A549 (cell line): Measurements from ENCODE around the gene MTG1.

Experiments used
- CTCF ChIP-seq: fragments of >200 bp; sonication (Bioruptor Twin); formaldehyde crosslinking; IDR thresholded peaks from 3 replicates; pipeline ENCODE4 v1.5.1; 2016
- HOXA7 ChIP-seq: fragments of 250-450 bp; sonication (Bioruptor Pico); IDR thresholded peaks from 2 replicates; pipeline ENCODE4 v1.5.0; 2020; ENCODE audit warnings: mild to moderate bottlenecking, moderate library complexity
- JUN ChIP-seq, 2 experiments: fragments of >200 bp; sonication (Bioruptor Twin); formaldehyde crosslinking; IDR thresholded peaks; 2 replicates in 1 of 2; 3 replicates in 1 of 2; pipeline ENCODE4 v1.6.1; 2016 to 2017
- KDM1A ChIP-seq: fragments of 200-600 bp; sonication (generic); IDR thresholded peaks from 2 replicates; pipeline ENCODE4 v1.6.1; 2016; ENCODE audit warnings: low read depth, mild to moderate bottlenecking
- MAZ ChIP-seq: fragments of 150-350 bp; IDR thresholded peaks from 2 replicates; pipeline ENCODE4 v1.6.1; 2014; ENCODE audit warnings: antibody characterized with exemption, low read depth, low read length, borderline replicate concordance
- MYC ChIP-seq: IDR thresholded peaks from 2 replicates; pipeline ENCODE4 v1.6.1; 2012; ENCODE audit warnings: mild to moderate bottlenecking, inconsistent platforms, low read length, improper control_type of control experiment, borderline replicate concordance
- NFE2L2 ChIP-seq: fragments of 150-350 bp; conservative IDR thresholded peaks from 2 replicates; pipeline ENCODE4 v1.6.1; 2014; ENCODE audit warnings: low read length
- POLR2A ChIP-seq: IDR thresholded peaks from 2 replicates; pipeline ENCODE4 v1.6.1; 2012; ENCODE audit warnings: mild to moderate bottlenecking, low read length
- RCOR1 ChIP-seq: fragments of 150-350 bp; IDR thresholded peaks from 2 replicates; pipeline ENCODE4 v1.6.1; 2014; ENCODE audit warnings: antibody characterized with exemption, low read length, low read depth
- RFX5 ChIP-seq: fragments of 450-650 bp; IDR thresholded peaks from 2 replicates; pipeline ENCODE4 v1.7.1; 2014; ENCODE audit warnings: antibody characterized with exemption, mild to moderate bottlenecking, moderate library complexity
- TP53 ChIP-seq: fragments of 250-450 bp; sonication (Bioruptor Pico); IDR thresholded peaks from 2 replicates; pipeline ENCODE4 v1.5.0; 2021; ENCODE audit warnings: mild to moderate bottlenecking, moderate library complexity

GRCh38 chr10:133397938-133398337, 4.0 kb downstream of the MTG1 start:
- TF ChIP-seq MAZ (no peak), CTCF (no peak), JUN (IDR thresholded peaks at IDR 0.05) (no peak), RCOR1 (no peak), NFE2L2 (no peak), POLR2A (no peak), MYC (no peak), KDM1A (no peak), HOXA7 (CRISPR knock-in tag) (no peak), RFX5 (no peak), TP53 (CRISPR knock-in tag) (no peak)
